B cell (primary cell): ENCODE data around the gene EIF1B.

Source experiments
- CTCF ChIP-seq: fragments of 200-600 bp; IDR thresholded peaks from one replicate; pipeline ENCODE4 v1.8.0; 2022; ENCODE audit warnings: antibody characterized with exemption, mild to moderate bottlenecking
- EZH2 ChIP-seq: IDR thresholded peaks from 2 replicates; pipeline ENCODE4 v1.6.1; 2012; ENCODE audit warnings: borderline replicate concordance, low read depth, mild to moderate bottlenecking, moderate library complexity, low read length; ENCODE audit not compliant: insufficient read depth, poor library complexity, severe bottlenecking

GRCh38 chr3:40312661-40313226, 3.2 kb downstream of the EIF1B start:
- no peak for TF ChIP-seq CTCF
- no peak for TF ChIP-seq EZH2
